ENCODE data around the gene VTA1. TPM values are rescaled to one million over a fixed set of nuclear protein-coding genes. Genes with fewer than 3 reads are reported as not detected.

The VTA1 gene
- polyA plus RNA-seq, 1 of the 3 experiments (the other 2 are of a cell fraction): 60.1 TPM

GRCh38 chr6:142152746-142153145 lies 5.7 kb downstream of the VTA1 start (continued):
- TF ChIP-seq, protein P1, sequence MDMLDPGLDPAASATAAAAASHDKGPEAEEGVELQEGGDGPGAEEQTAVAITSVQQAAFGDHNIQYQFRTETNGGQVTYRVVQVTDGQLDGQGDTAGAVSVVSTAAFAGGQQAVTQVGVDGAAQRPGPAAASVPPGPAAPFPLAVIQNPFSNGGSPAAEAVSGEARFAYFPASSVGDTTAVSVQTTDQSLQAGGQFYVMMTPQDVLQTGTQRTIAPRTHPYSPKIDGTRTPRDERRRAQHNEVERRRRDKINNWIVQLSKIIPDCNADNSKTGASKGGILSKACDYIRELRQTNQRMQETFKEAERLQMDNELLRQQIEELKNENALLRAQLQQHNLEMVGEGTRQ (IDR thresholded peaks at IDR 0.05; ENCODE audit: borderline replicate concordance, low read depth, low read length): no peak
- TF ChIP-seq GATA2 (CRISPR knock-in tag; IDR thresholded peaks at IDR 0.05): no peak
- no peak for TF ChIP-seq TAF1 (IDR thresholded peaks at IDR 0.05; ENCODE audit: borderline replicate concordance, low read depth, low read length)
- TF ChIP-seq REST (IDR thresholded peaks at IDR 0.05; ENCODE audit: low read depth, low read length): no peak
- no peak for TF ChIP-seq SIN3A (IDR thresholded peaks at IDR 0.05; ENCODE audit: borderline replicate concordance, low read depth, low read length)
- TF ChIP-seq CHD2 (IDR thresholded peaks at IDR 0.05; ENCODE audit: low read length, partially characterized antibody): no peak
- TF ChIP-seq, protein P2, sequence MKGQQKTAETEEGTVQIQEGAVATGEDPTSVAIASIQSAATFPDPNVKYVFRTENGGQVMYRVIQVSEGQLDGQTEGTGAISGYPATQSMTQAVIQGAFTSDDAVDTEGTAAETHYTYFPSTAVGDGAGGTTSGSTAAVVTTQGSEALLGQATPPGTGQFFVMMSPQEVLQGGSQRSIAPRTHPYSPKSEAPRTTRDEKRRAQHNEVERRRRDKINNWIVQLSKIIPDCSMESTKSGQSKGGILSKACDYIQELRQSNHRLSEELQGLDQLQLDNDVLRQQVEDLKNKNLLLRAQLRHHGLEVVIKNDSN (IDR thresholded peaks at IDR 0.05; ENCODE audit: borderline replicate concordance, low read depth): no peak
- TF ChIP-seq, protein P3, sequence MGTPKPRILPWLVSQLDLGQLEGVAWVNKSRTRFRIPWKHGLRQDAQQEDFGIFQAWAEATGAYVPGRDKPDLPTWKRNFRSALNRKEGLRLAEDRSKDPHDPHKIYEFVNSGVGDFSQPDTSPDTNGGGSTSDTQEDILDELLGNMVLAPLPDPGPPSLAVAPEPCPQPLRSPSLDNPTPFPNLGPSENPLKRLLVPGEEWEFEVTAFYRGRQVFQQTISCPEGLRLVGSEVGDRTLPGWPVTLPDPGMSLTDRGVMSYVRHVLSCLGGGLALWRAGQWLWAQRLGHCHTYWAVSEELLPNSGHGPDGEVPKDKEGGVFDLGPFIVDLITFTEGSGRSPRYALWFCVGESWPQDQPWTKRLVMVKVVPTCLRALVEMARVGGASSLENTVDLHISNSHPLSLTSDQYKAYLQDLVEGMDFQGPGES (IDR thresholded peaks at IDR 0.05; ENCODE audit: low read depth, low read length): no peak
- no peak for TF ChIP-seq FOXM1 (IDR thresholded peaks at IDR 0.05; ENCODE audit: low read depth)
- no peak for TF ChIP-seq FOXJ3 (CRISPR knock-in tag; IDR thresholded peaks at IDR 0.05)
- no peak for TF ChIP-seq NFIC (IDR thresholded peaks at IDR 0.05; ENCODE audit: borderline replicate concordance)
- no peak for TF ChIP-seq RAD21 (IDR thresholded peaks at IDR 0.05; ENCODE audit: low read length)
- TF ChIP-seq, protein P4, sequence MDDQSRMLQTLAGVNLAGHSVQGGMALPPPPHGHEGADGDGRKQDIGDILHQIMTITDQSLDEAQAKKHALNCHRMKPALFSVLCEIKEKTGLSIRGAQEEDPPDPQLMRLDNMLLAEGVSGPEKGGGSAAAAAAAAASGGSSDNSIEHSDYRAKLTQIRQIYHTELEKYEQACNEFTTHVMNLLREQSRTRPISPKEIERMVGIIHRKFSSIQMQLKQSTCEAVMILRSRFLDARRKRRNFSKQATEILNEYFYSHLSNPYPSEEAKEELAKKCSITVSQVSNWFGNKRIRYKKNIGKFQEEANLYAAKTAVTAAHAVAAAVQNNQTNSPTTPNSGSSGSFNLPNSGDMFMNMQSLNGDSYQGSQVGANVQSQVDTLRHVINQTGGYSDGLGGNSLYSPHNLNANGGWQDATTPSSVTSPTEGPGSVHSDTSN (IDR thresholded peaks at IDR 0.05): no peak
